CMK (cell line): ENCODE measurements around the gene GEMIN4.
"Not testable (repeated sequence)": the region's sequence is repeated elsewhere in the genome, so short reads cannot be mapped to it uniquely, and the experiment has no call there.

Source experiments
- DNase-seq: peaks from one replicate; pipeline ENCODE4 v3.0.0-alpha.2; 2010; ENCODE audit warnings: low read depth

GEMIN4 gene

GRCh38 chr17:699345-699744, 52.7 kb downstream of the GEMIN4 start:
- no peak for DNase-seq

GRCh38 chr17:698096-698495, 54.0 kb downstream of the GEMIN4 start:
- DNase-seq = not testable (repeated sequence)

GRCh38 chr17:697682-698081, 54.4 kb downstream of the GEMIN4 start:
- DNase-seq = no peak

- no peak for DNase-seq
Observed at GRCh38 chr17:696369-696768, 55.7 kb downstream of the GEMIN4 start.
